Measurements from ENCODE around the gene CRYBB1.
"Not testable (repeated sequence)": the region's sequence is repeated elsewhere in the genome, so short reads cannot be mapped to it uniquely, and the experiment has no call there.

The CRYBB1 gene

GRCh38 chr22:26635117-26635516, 17.3 kb upstream of the CRYBB1 start:
- no peak for DNase-seq

GRCh38 chr22:26634189-26634588, 16.4 kb upstream of the CRYBB1 start:
- DNase-seq, result no peak

GRCh38 chr22:26632422-26633155, 14.8 kb upstream of the CRYBB1 start:
- DNase-seq, result no peak

- DNase-seq, result no peak
Observed at GRCh38 chr22:26631282-26631681, 13.5 kb upstream of the CRYBB1 start.

DNA sequence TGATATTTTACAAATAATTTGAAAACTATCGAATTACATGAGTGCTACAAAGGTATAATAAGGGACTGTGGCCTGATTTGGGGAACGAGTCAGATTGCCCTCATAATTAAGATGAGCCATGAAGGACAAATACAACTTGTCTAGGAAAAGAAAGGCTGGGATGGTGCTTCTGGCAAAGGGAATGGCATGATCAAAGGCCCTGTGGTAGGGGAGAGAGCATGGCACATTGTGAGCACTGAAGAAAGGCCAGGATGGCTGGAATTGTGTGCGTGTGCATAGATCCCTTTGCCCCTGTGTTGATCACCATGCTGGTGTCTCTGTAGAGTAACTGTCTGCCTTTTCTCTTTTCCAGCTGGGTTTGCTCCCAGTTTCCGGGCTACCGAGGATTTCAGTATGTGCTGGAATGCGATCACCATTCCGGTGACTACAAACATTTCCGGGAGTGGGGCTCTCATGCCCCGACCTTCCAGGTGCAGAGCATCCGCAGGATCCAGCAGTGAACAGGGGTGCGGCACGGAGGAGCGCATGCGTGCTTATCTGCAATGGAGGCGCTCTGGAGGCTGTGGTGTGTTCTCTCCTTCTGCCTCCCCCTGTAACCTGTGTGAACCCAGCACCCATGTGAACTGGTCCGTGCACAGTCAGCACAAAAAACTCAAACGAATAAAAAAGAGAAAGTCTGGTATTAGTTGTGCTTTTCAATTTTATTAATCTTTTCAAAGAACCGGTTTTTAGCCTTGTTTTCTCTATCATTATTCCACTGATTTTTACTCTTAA, 12.3 kb upstream of the CRYBB1 start:
- DNase-seq, result no peak

DNA sequence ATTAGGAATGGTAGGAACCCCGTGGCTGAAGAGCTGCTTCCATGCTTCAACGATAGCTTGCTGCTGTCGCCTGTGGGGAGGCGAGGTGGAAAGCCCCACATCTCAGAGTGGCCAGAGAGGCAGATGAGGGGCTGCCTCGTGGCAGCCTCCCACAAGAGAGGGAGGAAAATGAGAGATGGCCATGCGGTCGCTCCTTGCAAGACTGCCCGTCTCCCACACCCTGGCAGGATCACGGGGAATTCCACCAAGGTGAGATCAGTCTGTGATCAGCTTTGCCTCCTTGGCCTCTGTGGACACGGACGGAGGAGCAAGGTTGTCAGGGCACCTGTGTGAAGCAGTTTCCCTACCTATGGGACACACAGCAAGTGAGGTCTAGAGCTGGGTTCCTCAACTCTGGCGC, 7.0 kb upstream of the CRYBB1 start:
- no peak for DNase-seq

DNA sequence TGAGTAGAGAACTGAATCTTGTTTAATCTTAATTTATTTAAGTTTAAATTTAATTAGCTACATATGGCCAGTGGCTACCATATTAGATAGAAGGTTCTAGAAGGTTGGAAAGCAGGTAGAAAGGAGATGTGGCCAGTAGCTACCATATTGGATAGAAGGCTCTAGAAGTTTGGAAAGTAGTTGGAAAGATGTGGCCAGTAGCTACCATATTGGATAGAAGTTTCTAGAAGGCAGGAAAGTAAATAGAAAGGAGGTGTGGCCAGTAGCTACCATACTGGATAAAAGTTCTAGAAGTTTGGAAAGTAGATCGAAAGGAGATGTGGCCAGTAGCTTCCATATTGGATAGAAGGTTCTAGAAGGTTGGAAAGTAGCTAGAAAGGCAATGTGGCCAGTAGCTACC, 6.2 kb upstream of the CRYBB1 start:
- DNase-seq, result no peak

DNA sequence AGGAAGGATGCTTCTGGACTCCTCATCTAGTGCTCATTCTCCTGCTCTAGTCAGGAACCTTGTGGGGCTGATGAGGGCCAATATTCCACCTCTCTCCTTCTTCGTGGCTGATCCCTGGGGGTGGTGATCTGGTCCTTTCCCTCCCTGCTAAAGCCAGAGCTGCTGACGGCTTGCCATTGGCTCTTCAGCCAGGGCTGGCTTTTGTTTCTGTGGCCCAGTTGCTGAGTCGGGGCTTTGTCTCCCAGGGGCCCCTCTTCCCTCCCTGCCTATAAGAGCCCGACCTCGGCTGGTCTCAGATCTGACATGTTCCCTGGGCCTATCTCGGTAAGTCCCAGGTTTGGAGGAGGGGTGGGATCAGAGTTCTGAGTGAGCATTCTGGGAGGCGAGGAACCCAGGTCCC, 3.8 kb upstream of the CRYBB1 start, which contains the start of gene CRYBA4:
Gene CRYBA4 (plus strand): TSS at position 301 of the 400 bp plus-strand sequence. CDS start 634 bp downstream, outside the sequence.
- no peak for DNase-seq

- DNase-seq, result no peak
Observed at GRCh38 chr22:26620197-26620596, 2.4 kb upstream of the CRYBB1 start.

GRCh38 chr22:26619510-26619909, 1.7 kb upstream of the CRYBB1 start:
- no peak for DNase-seq

GRCh38 chr22:26618455-26618854, 628 bp upstream of the CRYBB1 start:
- no peak for DNase-seq

DNA sequence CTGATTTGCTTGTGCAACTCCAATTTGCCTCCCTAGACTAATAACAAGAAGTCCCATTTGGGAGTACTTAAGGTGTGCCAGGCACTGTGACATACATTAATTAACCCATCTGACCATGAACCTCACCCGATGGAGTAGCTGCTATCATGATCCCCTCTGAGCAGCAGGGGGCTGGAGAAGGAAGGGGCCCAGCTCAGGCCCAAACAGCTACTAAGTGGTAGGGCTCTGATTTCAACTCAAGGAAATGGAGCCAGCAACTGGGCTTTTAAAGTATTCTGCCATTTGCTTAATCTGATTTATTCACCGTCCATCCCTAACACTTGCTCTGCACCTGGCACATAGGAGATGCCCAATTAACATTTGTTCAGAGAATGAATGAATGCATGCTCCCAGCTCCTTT, 1.2 kb downstream of the CRYBB1 start:
- no peak for DNase-seq

DNA sequence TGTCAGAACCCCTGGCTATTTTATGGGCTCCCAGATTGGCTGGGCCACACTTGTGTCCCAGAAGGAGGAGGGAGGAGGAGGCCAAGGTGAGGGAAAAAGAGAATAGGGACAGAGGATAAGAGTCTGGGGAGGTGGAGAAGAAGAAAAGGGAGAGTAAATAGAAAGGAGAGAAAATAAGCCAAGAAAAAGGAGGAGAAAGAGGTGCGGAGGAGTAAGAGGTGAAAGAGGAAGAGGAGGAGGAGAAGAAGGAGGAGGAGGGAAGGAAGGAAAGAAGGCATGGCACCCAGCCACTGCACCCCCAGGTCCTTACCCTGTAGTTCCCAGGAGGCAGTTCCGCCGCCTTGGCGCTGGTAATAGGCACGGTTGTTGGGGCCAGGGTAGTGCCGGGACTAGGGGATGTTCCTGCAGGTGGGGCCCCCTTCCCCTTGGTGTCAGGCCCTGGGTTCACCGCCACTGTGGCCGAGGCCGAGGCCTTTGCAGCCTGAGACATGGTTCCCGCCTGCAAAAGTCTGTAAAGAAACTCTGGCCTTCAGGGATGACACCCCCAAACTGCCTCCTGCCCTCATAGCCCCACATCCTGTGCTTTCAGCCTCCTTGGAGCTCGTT, 1.9 kb downstream of the CRYBB1 start:
- no peak for DNase-seq

- DNase-seq, result no peak
Observed at GRCh38 chr22:26615149-26615548, 2.7 kb downstream of the CRYBB1 start.

DNA sequence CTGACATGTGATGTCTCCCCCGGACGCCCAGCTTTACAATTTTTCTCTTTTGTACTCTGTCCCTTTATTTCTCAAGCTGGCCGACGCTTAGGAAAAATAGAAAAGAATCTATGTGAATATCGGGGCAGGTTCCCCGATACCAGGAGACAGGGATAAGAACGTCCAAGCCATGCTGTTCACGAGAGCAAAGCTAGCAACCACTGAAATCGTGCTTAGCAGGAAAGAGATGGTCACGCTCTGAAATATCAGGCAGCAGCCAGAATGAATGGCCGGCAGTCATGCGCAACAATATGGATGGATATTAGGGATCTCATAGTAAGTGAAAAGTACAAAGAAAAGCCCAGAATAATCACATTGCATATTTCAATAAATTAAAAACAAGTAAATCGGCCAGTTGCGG, 3.5 kb downstream of the CRYBB1 start:
- DNase-seq, result no peak

- not testable (repeated sequence) for DNase-seq
Observed at GRCh38 chr22:26613753-26614152, 4.1 kb downstream of the CRYBB1 start.

- no peak for DNase-seq
Observed at GRCh38 chr22:26612652-26613051, 5.2 kb downstream of the CRYBB1 start.

GRCh38 chr22:26610996-26611395, 6.8 kb downstream of the CRYBB1 start:
- no peak for DNase-seq

DNA sequence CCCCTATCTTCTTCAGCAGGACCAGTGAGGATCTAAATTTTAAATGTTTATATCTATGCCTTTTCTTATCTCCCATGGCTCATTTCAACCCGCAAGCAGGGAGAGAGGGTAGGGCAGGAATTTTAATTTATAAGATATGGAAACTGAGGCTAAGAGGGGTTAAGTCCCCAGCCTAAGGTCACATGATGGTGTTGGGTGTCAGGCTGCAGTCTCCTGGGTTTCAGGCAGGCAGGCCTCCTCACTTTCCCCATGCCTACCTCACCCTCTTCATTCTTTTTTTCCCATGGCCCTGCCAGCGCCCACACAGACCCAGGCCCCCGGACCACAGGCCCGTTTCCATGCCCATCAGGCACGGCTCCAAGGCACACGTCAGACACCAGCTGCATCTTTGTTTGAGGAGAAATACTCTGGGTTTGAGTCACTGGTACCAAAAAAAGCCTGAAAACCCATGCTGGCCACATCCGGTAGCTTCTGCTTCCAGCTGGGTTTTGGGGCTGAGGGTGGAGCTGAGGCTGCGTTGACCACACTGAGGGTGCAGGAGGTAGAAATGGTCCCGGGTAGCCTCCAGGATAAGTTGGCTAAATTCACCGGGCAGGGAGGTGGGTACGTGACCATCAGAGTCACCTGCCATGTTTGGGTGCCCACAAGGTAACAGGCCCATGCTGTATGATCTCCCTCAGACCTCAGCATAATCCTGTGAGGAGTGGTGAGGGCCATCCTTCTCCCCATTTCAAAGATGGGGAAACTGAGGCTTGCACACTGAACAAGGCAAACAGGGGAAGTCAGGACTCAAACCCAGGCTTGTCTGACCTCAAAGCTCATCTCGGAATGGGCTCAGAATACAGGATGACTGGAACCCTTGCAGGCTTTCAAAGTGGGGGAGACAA, 7.5 kb downstream of the CRYBB1 start:
- no peak for DNase-seq

- DNase-seq, result no peak
Observed at GRCh38 chr22:26609287-26609686, 8.5 kb downstream of the CRYBB1 start.

- DNase-seq, result no peak
Observed at GRCh38 chr22:26608129-26608528, 9.7 kb downstream of the CRYBB1 start.

- peak; percentile 18 for DNase-seq
Observed at GRCh38 chr22:26606611-26607010, 11.2 kb downstream of the CRYBB1 start.

DNA sequence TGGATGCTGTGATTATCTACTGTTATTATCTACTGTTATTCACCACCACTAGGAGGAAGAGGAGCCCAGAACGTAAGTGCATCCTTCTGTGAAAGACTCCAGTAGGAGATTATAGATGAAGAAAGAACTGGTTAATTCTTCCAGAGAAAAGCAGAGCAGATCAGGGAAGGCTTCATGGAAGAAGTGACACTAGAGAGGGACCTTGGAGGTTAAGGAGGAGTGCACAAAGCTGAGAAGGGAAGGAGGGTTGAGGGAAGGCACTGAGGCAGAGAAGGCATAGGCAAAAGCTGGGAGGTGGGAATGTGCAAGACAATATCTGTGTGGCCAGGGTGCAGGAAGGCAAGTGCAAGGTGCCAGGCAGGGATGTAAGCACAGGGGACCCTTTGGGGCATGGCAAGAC, 13.5 kb downstream of the CRYBB1 start:
- no peak for DNase-seq
